ENCODE data around the gene LMAN1. TPM values are rescaled to one million over a fixed set of nuclear protein-coding genes. Genes with fewer than 3 reads are reported as not detected.
A peak's percentile ranks its signal among the peaks of the same experiment; 100 is the strongest.

The LMAN1 gene, protein sequence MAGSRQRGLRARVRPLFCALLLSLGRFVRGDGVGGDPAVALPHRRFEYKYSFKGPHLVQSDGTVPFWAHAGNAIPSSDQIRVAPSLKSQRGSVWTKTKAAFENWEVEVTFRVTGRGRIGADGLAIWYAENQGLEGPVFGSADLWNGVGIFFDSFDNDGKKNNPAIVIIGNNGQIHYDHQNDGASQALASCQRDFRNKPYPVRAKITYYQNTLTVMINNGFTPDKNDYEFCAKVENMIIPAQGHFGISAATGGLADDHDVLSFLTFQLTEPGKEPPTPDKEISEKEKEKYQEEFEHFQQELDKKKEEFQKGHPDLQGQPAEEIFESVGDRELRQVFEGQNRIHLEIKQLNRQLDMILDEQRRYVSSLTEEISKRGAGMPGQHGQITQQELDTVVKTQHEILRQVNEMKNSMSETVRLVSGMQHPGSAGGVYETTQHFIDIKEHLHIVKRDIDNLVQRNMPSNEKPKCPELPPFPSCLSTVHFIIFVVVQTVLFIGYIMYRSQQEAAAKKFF
- total RNA-seq (92.5 and 98.3 TPM in 2 replicates), polyA plus RNA-seq (32.4 and 43.8 TPM in 2 replicates), polyA minus RNA-seq (42.3 and 58.4 TPM in 2 replicates), Bru-seq, nascent RNA (percentile 94 among the genes with signal in this experiment), BruChase-seq, experiment 1, labeled RNA remaining after a 6-hour chase (percentile 97 among the genes with signal in this experiment), BruChase-seq, experiment 2, labeled RNA remaining after a 2-hour chase (percentile 94 among the genes with signal in this experiment)
- 31.5 and 35.5 TPM in 2 replicates for polyA plus RNA-seq (2011; cell fraction: cytosol; rRNA removed)
- 55.4 and 69.5 TPM in 2 replicates for polyA plus RNA-seq (2011; cell fraction: nucleus; rRNA removed)
- 62.4 and 71.5 TPM in 2 replicates for polyA plus RNA-seq (2012)
- 61.2 TPM for polyA minus RNA-seq (2011; cell fraction: cytosol; rRNA and poly(A)+ RNA removed)
- 89.5 and 98.8 TPM in 2 replicates for polyA minus RNA-seq (2011; cell fraction: nucleus; rRNA and poly(A)+ RNA removed)
- long read RNA-seq, full-length matches to known transcripts, result 158 of 201 reads
- long read RNA-seq, partial matches to known transcripts, result 26 of 201 reads
- long read RNA-seq, other reads (novel, unspliced or antisense), result 17 of 201 reads

- Histone ChIP-seq H3K9ac (replicated peaks; ENCODE audit: extremely low read depth, insufficient read depth, low read length) (peak within 1 kb of the TSS; percentile 96), H3K4me2 (ENCODE audit: insufficient read depth, low read length) (peak within 1 kb of the TSS; percentile 100), H2AFZ (ENCODE audit: low read depth, low read length) (peak within 1 kb of the TSS; percentile 73), H3K27me3 (ENCODE audit: control insufficient read depth in 2 of 2, insufficient read depth in 2 of 2, low read length in 2 of 2) (peaks cover 22 to 38% of the 10 kb centered on the region in 2 experiments), H3K79me2 (ENCODE audit: control insufficient read depth, insufficient read depth, low read length) (peaks cover 38% of the 10 kb centered on the region), H3K4me3 (replicated peaks in 1 of 3; ENCODE audit: insufficient read depth in 1 of 3, low read depth in 1 of 3, low read length in 3 of 3) (peak within 1 kb of the TSS; percentile 88 to 94 (median 89)), H3K9me1 (replicated peaks; ENCODE audit: control insufficient read depth, extremely low read depth, insufficient read depth, low read length) (no peaks in the 10 kb centered on the region), H4K20me1 (replicated peaks; ENCODE audit: control insufficient read depth, extremely low read depth, insufficient read depth, low read length) (peaks cover 8% of the 10 kb centered on the region), H3K9me3 (replicated peaks; ENCODE audit: control insufficient read depth, insufficient read depth, low read length) (no peaks in the 10 kb centered on the region), H3K4me1 (ENCODE audit: control insufficient read depth, extremely low read depth, insufficient read depth, low read length) (peaks cover 18% of the 10 kb centered on the region), H3K36me3 (ENCODE audit: control insufficient read depth in 2 of 2, extremely low read depth in 1 of 2, insufficient read depth in 2 of 2, low read length in 2 of 2) (peaks cover 4 to 7% of the 10 kb centered on the region in 2 experiments), H3K27ac (ENCODE audit: insufficient read depth, low read depth, low read length) (peak within 1 kb of the TSS; percentile 73)
- BruUV-seq (replicated peaks), result no TSS peak
- DNase-seq (ENCODE audit: low read depth, low spot score) (peak; percentile 93), FAIRE-seq (peak; percentile 88)
- dilution Hi-C loops (cut with MboI; ENCODE audit: extremely low pct_ligation_motif_present, low sequenced_read_pairs), result no loop called here
- intact Hi-C loops (cut with micrococcal nuclease), result loop anchor here (2.0 kb wide), 1 partner anchor 220 kb away; the partner anchor contains the start of gene SEC11C
- ChIA-PET POLR2A (no interaction called here), CTCF (interaction anchor here (0.6 to 2.3 kb wide), 6 partner anchors 43 to 338 kb away, joined by 3 to 13 read pairs (median 4); partner anchors contain the start of gene CCBE1)
- TF ChIP-seq POLR2AphosphoS5 (IDR thresholded peaks at IDR 0.05; ENCODE audit: insufficient read depth, low read depth, low read length), result peak; percentile 71
- TF ChIP-seq, protein P1, sequence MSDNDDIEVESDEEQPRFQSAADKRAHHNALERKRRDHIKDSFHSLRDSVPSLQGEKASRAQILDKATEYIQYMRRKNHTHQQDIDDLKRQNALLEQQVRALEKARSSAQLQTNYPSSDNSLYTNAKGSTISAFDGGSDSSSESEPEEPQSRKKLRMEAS (IDR thresholded peaks at IDR 0.05; ENCODE audit: insufficient read depth, insufficient read length), result no peak
- TF ChIP-seq JUN (IDR thresholded peaks at IDR 0.05; ENCODE audit: borderline replicate concordance, insufficient read depth, insufficient read length, low read depth), result no peak
- no peak for TF ChIP-seq EZH2 (IDR thresholded peaks at IDR 0.05; ENCODE audit: borderline replicate concordance, low read depth, low read length, severe bottlenecking)
- peak; percentile 79 for TF ChIP-seq POLR2A (IDR thresholded peaks at IDR 0.05; ENCODE audit: low read depth, low read length)
Measured at GRCh38 chr18:59358712-59359575, at the start of gene LMAN1. Gene LMAN1, minus strand, starts transcription at chr18:59359265. Its CDS starts 21 bp downstream, at chr18:59359244.

All from endothelial cell of umbilical vein (primary cell).